ENCODE measurements around the gene GIMAP5. TPM values are rescaled to one million over a fixed set of nuclear protein-coding genes. Genes with fewer than 3 reads are reported as not detected.

Gene GIMAP5
- polyA plus RNA-seq, 1 donor from 2014 or later, result not detected

DNA sequence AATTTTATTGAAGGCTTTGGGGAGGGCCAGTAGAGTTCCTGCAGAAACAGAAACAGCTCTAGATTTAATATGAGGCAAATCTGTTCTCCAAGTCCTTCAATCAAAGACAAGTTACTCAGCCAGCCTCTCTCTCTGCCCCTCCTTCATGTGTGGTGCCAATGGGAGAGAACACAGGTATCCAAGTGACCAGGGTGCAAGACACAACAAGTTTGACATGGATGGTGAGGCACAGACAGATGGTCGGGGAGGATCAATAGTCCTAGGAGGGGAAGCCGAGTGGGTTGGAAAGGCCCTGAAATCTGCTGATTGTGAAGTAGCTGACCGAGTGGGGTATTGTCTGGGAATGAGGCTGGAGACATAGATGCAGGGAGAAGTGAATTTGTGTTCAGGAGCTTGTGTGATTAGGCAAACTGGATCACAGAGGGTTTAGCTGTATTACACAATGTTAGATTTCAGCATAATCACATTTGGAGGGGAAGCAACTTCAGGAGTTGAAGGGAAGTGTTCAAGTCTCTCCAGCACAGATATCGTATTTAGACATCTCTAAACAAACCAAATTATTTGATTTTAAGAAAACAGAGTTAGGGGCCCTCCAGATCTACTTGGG, 19.3 kb upstream of the GIMAP5 start:
- H2AFZ ChIP-seq (ENCODE audit: low read depth, low read length), result no peak overlapping the region

DNA sequence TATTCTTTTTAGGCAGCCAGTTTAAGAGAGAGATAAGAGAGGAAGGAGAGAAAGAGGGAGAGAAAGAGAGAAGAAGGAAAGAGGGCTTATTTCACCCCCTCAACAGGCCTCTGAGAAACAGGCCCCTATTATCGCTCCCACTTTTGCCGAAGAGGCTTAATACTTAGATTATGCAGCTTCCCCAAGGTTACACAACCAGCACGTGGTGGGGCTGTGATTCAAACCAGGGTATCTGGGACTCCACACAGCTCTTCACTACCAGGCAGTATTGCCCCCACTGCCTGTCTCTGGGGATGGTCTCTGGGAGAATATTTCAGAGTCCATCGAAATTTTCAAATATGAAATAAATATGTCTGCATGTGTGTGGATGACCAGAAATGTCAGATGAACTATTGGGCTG, 17.8 kb upstream of the GIMAP5 start:
- TF ChIP-seq, protein P1, sequence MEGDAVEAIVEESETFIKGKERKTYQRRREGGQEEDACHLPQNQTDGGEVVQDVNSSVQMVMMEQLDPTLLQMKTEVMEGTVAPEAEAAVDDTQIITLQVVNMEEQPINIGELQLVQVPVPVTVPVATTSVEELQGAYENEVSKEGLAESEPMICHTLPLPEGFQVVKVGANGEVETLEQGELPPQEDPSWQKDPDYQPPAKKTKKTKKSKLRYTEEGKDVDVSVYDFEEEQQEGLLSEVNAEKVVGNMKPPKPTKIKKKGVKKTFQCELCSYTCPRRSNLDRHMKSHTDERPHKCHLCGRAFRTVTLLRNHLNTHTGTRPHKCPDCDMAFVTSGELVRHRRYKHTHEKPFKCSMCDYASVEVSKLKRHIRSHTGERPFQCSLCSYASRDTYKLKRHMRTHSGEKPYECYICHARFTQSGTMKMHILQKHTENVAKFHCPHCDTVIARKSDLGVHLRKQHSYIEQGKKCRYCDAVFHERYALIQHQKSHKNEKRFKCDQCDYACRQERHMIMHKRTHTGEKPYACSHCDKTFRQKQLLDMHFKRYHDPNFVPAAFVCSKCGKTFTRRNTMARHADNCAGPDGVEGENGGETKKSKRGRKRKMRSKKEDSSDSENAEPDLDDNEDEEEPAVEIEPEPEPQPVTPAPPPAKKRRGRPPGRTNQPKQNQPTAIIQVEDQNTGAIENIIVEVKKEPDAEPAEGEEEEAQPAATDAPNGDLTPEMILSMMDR (IDR thresholded peaks at IDR 0.05; ENCODE audit: poor library complexity, severe bottlenecking), result no peak
- no peak for TF ChIP-seq TAF1 (IDR thresholded peaks at IDR 0.05; ENCODE audit: low read depth)
- no peak for TF ChIP-seq EP300 (conservative IDR thresholded peaks at IDR 0.05; ENCODE audit: poor library complexity, severe bottlenecking)
- TF ChIP-seq POLR2AphosphoS5 (IDR thresholded peaks at IDR 0.05), result no peak
- TF ChIP-seq MXI1 (conservative IDR thresholded peaks at IDR 0.05; ENCODE audit: poor library complexity, severe bottlenecking), result no peak
- no peak for TF ChIP-seq SMC3 (conservative IDR thresholded peaks at IDR 0.05; ENCODE audit: poor library complexity)
- no peak overlapping the region for H3K9ac ChIP-seq (ENCODE audit: low read length)
- no peaks in the 10 kb centered on the region for H3K27me3 ChIP-seq (ENCODE audit: insufficient read depth, low read depth, low read length)
- H3K27ac ChIP-seq (ENCODE audit: low read length), result no peak overlapping the region
- H3K4me3 ChIP-seq (ENCODE audit: low read length), result no peak overlapping the region
- no peak overlapping the region for H2AFZ ChIP-seq (ENCODE audit: low read depth, low read length)
- H3K4me2 ChIP-seq (ENCODE audit: low read length), result no peak overlapping the region
- no peaks in the 10 kb centered on the region for H4K20me1 ChIP-seq (ENCODE audit: insufficient read depth)
- no peaks in the 10 kb centered on the region for H3K9me2 ChIP-seq (ENCODE audit: insufficient read depth, low read length)
- H3K9me3 ChIP-seq (ENCODE audit: low read length), result no peaks in the 10 kb centered on the region
- no peaks in the 10 kb centered on the region for H3K79me2 ChIP-seq (replicated peaks; ENCODE audit: insufficient read depth, low read length)
- no peaks in the 10 kb centered on the region for H3F3A ChIP-seq (ENCODE audit: insufficient read depth, low read length, poor library complexity, severe bottlenecking)
- no peaks in the 10 kb centered on the region for H3K36me3 ChIP-seq (ENCODE audit: insufficient read depth, low read length)

More for the DNA sequence above, 19.3 kb upstream of the GIMAP5 start:
- Histone ChIP-seq H3K9me2 (ENCODE audit: insufficient read depth, low read length) (no peaks in the 10 kb centered on the region), H3K4me2 (ENCODE audit: low read length) (no peak overlapping the region), H3K36me3 (ENCODE audit: insufficient read depth, low read length) (no peaks in the 10 kb centered on the region), H3K27ac (ENCODE audit: low read length) (no peak overlapping the region), H4K20me1 (ENCODE audit: insufficient read depth) (no peaks in the 10 kb centered on the region), H3K4me3 (ENCODE audit: low read length) (no peak overlapping the region), H3K9me3 (ENCODE audit: low read length) (no peaks in the 10 kb centered on the region), H3K9ac (ENCODE audit: low read length) (no peak overlapping the region), H3F3A (ENCODE audit: insufficient read depth, low read length, poor library complexity, severe bottlenecking) (no peaks in the 10 kb centered on the region), H3K27me3 (ENCODE audit: insufficient read depth, low read depth, low read length) (no peaks in the 10 kb centered on the region), H3K79me2 (replicated peaks; ENCODE audit: insufficient read depth, low read length) (no peaks in the 10 kb centered on the region)
- TF ChIP-seq RAD21 (conservative IDR thresholded peaks at IDR 0.05), result no peak
- TF ChIP-seq, protein P2, sequence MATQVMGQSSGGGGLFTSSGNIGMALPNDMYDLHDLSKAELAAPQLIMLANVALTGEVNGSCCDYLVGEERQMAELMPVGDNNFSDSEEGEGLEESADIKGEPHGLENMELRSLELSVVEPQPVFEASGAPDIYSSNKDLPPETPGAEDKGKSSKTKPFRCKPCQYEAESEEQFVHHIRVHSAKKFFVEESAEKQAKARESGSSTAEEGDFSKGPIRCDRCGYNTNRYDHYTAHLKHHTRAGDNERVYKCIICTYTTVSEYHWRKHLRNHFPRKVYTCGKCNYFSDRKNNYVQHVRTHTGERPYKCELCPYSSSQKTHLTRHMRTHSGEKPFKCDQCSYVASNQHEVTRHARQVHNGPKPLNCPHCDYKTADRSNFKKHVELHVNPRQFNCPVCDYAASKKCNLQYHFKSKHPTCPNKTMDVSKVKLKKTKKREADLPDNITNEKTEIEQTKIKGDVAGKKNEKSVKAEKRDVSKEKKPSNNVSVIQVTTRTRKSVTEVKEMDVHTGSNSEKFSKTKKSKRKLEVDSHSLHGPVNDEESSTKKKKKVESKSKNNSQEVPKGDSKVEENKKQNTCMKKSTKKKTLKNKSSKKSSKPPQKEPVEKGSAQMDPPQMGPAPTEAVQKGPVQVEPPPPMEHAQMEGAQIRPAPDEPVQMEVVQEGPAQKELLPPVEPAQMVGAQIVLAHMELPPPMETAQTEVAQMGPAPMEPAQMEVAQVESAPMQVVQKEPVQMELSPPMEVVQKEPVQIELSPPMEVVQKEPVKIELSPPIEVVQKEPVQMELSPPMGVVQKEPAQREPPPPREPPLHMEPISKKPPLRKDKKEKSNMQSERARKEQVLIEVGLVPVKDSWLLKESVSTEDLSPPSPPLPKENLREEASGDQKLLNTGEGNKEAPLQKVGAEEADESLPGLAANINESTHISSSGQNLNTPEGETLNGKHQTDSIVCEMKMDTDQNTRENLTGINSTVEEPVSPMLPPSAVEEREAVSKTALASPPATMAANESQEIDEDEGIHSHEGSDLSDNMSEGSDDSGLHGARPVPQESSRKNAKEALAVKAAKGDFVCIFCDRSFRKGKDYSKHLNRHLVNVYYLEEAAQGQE (IDR thresholded peaks at IDR 0.05; ENCODE audit: borderline replicate concordance), result no peak
